Progenitor cell of endocrine pancreas (in vitro differentiated cells): ENCODE results near the gene ZPBP2. TPM values are rescaled to one million over a fixed set of nuclear protein-coding genes. Genes with fewer than 3 reads are reported as not detected.
"Not testable (repeated sequence)": the region's sequence is repeated elsewhere in the genome, so short reads cannot be mapped to it uniquely, and the experiment has no call there.

Experiments used
- DNase-seq: peaks from one replicate; pipeline ENCODE4 v3.0.0; 2021; ENCODE audit warnings: low spot score; ENCODE audit not compliant: unreplicated experiment
- H3K27ac Mint-ChIP-seq: 2 replicates; pipeline ENCODE4 v1.8.0; 2021; ENCODE audit warnings: mild to moderate bottlenecking, moderate library complexity, mixed read lengths
- H3K27me3 Mint-ChIP-seq: 2 replicates; pipeline ENCODE4 v1.8.0; 2021; ENCODE audit warnings: mixed read lengths
- H3K36me3 Mint-ChIP-seq: 2 replicates; pipeline ENCODE4 v1.8.0; 2022; ENCODE audit warnings: mixed read lengths; ENCODE audit not compliant: insufficient read depth
- H3K4me1 Mint-ChIP-seq: 2 replicates; pipeline ENCODE4 v1.8.0; 2021; ENCODE audit warnings: low read depth, mixed read lengths
- H3K4me3 Mint-ChIP-seq: 2 replicates; pipeline ENCODE4 v1.8.0; 2021; ENCODE audit warnings: low read depth, mild to moderate bottlenecking, moderate library complexity, mixed read lengths
- H3K9me3 Mint-ChIP-seq: 2 replicates; pipeline ENCODE4 v1.8.0; 2021; ENCODE audit warnings: low read depth, mixed read lengths
- total RNA-seq: library from RNA; stranded (reverse); gene quantifications from 2 replicates; pipeline ENCODE4 v1.2.1, GENCODE V29; 2021
- TF ChIP-seq, protein P1 (sequence below): fragments of 200-600 bp; sonication (generic); IDR thresholded peaks from one replicate; pipeline ENCODE4 v1.5.0; 2021; ENCODE audit warnings: antibody characterized with exemption, mild to moderate bottlenecking; ENCODE audit not compliant: unreplicated experiment

The ZPBP2 gene
- total RNA-seq, 1 donor from 2014 or later, result not detected

DNA sequence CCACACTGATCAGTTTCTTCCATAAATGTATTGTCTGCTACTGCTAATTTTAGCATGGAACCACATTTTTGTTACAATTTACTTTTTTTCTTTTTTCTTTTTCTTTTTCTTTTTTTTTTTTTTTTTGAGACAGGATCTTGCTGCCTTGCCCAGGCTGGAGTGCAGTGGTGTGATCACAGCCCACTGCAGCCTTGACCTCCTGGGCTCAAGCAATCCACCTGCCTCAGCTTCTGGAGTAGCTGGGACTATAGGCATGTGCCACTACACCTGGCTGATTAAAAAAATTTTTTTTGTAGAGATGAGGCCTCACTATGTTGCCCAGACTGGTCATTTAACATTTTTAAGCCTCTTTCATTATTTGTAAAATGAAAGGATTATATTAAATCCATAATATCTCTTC, 19.1 kb downstream of the ZPBP2 start:
- no peak overlapping the region for H3K4me3 Mint-ChIP-seq
- H3K27me3 Mint-ChIP-seq, result peaks cover 11% of the 10 kb centered on the region

DNA sequence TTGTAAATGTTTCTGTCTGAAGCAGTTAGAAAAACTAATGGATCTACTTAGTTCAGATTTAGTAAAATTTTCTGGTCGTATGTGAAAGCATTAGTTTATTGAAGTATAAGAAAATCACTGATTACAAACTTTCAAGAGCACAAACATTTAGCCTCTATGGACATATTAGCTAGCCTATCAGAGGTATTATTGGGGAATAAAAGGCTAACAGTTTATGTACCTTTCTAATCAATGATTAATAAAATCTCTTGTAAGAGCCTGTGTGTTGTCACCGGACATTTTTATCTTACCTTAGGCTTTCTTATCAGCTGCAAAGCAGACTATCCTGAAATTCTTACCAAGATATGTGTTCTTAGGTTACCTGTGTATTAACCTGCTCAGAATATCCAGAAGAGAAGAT, 21.2 kb downstream of the ZPBP2 start:
- Mint-ChIP-seq H3K4me3 (no peak overlapping the region), H3K27ac (no peak overlapping the region), H3K4me1 (peaks cover 8% of the 10 kb centered on the region), H3K27me3 (peaks cover 16% of the 10 kb centered on the region), H3K36me3 (no peaks in the 10 kb centered on the region), H3K9me3 (no peaks in the 10 kb centered on the region)
- no peak for DNase-seq
- TF ChIP-seq, protein P1, sequence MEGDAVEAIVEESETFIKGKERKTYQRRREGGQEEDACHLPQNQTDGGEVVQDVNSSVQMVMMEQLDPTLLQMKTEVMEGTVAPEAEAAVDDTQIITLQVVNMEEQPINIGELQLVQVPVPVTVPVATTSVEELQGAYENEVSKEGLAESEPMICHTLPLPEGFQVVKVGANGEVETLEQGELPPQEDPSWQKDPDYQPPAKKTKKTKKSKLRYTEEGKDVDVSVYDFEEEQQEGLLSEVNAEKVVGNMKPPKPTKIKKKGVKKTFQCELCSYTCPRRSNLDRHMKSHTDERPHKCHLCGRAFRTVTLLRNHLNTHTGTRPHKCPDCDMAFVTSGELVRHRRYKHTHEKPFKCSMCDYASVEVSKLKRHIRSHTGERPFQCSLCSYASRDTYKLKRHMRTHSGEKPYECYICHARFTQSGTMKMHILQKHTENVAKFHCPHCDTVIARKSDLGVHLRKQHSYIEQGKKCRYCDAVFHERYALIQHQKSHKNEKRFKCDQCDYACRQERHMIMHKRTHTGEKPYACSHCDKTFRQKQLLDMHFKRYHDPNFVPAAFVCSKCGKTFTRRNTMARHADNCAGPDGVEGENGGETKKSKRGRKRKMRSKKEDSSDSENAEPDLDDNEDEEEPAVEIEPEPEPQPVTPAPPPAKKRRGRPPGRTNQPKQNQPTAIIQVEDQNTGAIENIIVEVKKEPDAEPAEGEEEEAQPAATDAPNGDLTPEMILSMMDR, result no peak

More for the DNA sequence above, 19.1 kb downstream of the ZPBP2 start:
- TF ChIP-seq, protein P1, result no peak
- no peak for DNase-seq
- no peaks in the 10 kb centered on the region for H3K36me3 Mint-ChIP-seq
- peaks cover 8% of the 10 kb centered on the region for H3K4me1 Mint-ChIP-seq
- no peak overlapping the region for H3K27ac Mint-ChIP-seq
- no peaks in the 10 kb centered on the region for H3K9me3 Mint-ChIP-seq

DNA sequence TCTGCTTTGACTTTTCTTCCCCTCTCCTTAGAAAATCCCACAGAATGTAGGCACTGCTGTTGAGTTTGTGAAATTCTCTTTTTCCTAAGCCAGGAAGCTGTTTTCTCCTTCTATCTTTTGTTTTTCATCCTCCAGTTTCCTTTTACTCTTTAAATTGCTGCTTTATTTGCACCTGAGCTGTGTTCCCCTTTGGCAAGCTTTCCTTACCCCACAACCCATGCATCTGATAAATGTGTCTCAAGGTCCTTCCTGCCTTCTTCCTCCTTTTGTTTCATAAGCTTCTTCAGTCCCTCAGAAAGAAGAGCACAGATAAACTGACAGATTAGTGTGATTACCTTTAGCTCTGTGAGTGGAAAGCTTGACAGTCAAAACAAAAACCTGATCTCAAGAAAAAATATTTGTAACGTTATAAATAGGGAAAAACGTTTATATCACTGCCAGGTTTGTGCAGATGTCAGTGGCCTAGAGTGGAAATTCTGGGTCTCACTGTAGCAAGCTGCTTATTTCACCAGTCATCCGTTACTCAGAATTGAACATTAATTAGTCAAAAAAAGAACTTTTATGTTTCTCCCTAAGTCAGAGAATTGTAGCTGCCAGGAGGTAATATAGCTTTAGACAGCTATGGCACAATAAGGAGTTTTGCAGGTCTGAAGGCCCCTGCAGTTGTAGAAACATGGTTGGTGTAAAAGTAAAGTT, 26.8 kb downstream of the ZPBP2 start:
- no peak overlapping the region for H3K4me3 Mint-ChIP-seq
- peaks cover 11% of the 10 kb centered on the region for H3K27me3 Mint-ChIP-seq
- DNase-seq, result no peak
- peaks cover 5% of the 10 kb centered on the region for H3K36me3 Mint-ChIP-seq
- peak overlapping the region; percentile 50 for H3K27ac Mint-ChIP-seq
- TF ChIP-seq, protein P1, result no peak
- peaks cover 3% of the 10 kb centered on the region for H3K9me3 Mint-ChIP-seq
- no peaks in the 10 kb centered on the region for H3K4me1 Mint-ChIP-seq

DNA sequence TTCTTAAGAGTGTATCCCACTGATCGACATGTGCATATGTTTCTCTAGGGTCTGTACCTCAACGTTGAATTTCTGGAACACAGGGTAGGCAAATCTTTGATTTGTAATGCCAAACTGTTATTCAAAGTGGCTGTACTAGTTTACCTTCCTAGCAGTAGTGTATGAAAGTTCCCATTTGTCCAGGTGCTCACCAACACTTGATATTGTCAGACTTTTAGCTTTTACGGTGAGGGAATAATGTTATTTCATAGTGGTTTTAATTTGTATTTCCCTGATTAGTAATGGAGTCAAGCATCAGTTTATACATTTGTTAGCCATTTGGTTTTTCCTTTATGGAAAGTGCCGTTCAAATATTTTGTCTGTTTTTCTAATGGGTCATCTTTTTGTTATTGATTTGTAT, 30.1 kb downstream of the ZPBP2 start:
- TF ChIP-seq, protein P1, result no peak
- Mint-ChIP-seq H3K4me3 (no peak overlapping the region), H3K4me1 (no peaks in the 10 kb centered on the region), H3K27me3 (peaks cover 3% of the 10 kb centered on the region), H3K36me3 (peaks cover 7% of the 10 kb centered on the region), H3K27ac (no peak overlapping the region), H3K9me3 (peaks cover 3% of the 10 kb centered on the region)
- DNase-seq, result no peak

DNA sequence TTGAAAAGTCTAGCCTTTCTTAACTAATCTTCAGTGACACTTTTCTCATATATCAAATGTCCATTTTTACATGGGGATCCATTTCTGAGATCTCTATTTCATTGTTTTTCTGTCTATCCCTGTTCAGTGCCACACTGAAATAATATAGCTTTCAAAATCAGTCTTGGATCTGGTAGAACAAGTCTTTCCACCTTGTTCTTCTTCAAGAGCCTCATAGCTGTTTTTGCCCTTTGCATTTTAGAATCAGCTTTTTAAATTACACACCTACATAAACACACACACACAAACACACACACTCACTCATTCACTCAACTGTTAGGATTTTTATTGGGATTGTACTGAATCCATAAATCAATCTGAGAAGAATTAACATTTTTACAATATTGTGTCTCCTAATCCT, 31.2 kb downstream of the ZPBP2 start:
- no peaks in the 10 kb centered on the region for H3K4me1 Mint-ChIP-seq
- no peak overlapping the region for H3K27ac Mint-ChIP-seq
- H3K9me3 Mint-ChIP-seq, result peaks cover 3% of the 10 kb centered on the region
- TF ChIP-seq, protein P1, result no peak
- peaks cover 7% of the 10 kb centered on the region for H3K36me3 Mint-ChIP-seq
- no peak for DNase-seq
- H3K4me3 Mint-ChIP-seq, result no peak overlapping the region
- H3K27me3 Mint-ChIP-seq, result peaks cover 3% of the 10 kb centered on the region

DNA sequence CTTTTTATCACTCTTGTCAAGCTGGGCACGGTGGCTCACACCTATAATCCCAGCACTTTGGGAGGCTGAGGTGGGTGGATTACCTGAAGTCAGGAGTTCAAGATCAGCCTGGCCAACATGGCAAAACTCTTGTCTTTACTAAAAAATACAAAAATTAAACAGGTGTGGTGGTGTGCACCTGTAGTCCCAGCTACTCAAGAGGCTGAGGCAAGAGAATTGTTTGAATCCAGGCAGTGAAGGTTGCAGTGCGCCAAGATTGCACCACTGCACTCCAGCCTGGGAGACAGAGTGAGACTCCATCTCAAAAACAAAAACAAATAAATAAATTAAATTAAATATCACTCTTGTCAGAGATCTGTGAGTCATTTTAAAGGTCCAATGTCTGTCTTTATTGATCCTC, 34.0 kb downstream of the ZPBP2 start:
- H3K36me3 Mint-ChIP-seq, result not testable (repeated sequence)

More for the DNA sequence above, 34.0 kb downstream of the ZPBP2 start:
- H3K27ac Mint-ChIP-seq, DNase-seq, H3K9me3 Mint-ChIP-seq, H3K4me3 Mint-ChIP-seq, H3K4me1 Mint-ChIP-seq, H3K27me3 Mint-ChIP-seq: not testable (repeated sequence)
